H1 (cell line): ENCODE results near the gene SMTNL2. TPM values are rescaled to one million over a fixed set of nuclear protein-coding genes. Genes with fewer than 3 reads are reported as not detected.

ENCODE experiments used
- CTCF ChIA-PET: fragments of 300-600 bp; sonication (Branson Sonifier 250); formaldehyde crosslinking; loops from one replicate; lab custom pipeline; 2021; ENCODE audit not compliant: partially characterized antibody; lab: Charles Lee
- POLR2A ChIA-PET: fragments of 300-600 bp; sonication (Branson Sonifier 250); formaldehyde crosslinking; loops from one replicate; lab custom pipeline; 2021; ENCODE audit warnings: inconsistent platforms; ENCODE audit not compliant: partially characterized antibody; lab: Charles Lee
- DNase-seq, 2 experiments: peaks; one replicate each; pipeline versions ENCODE4 v3.0.0 to v3.0.0-alpha.2; 2010 to 2022; ENCODE audit warnings: low spot score in 2 of 2, low read depth in 1 of 2, mixed read lengths in 1 of 2
- FAIRE-seq: peaks from 2 replicates; lab custom pipeline; 2011; peaks lifted over from hg19 to GRCh38; lab: Jason Lieb, UNC
- H2AFZ ChIP-seq: 2 replicates; pipeline ENCODE4 v1.8.1; 2012; ENCODE audit warnings: low read length, inconsistent platforms
- H2AK5ac ChIP-seq: 2 replicates; pipeline ENCODE4 v1.6.1; 2013; ENCODE audit warnings: low read depth, low read length
- H2BK120ac ChIP-seq: replicated peaks from 2 replicates; pipeline ENCODE3; 2013; ENCODE audit warnings: low read depth, low read length, inconsistent platforms
- H2BK12ac ChIP-seq: 2 replicates; pipeline ENCODE4 v1.6.1; 2013; ENCODE audit warnings: low read depth, low read length
- H2BK15ac ChIP-seq: 2 replicates; pipeline ENCODE4 v1.6.1; 2013; ENCODE audit warnings: low read length
- H2BK20ac ChIP-seq: 2 replicates; pipeline ENCODE4 v1.6.1; 2013; ENCODE audit warnings: low read length
- H2BK5ac ChIP-seq: 2 replicates; pipeline ENCODE4 v1.6.1; 2013; ENCODE audit warnings: low read depth, low read length
- H3K14ac ChIP-seq: 2 replicates; pipeline ENCODE4 v1.6.1; 2013; ENCODE audit warnings: inconsistent platforms; ENCODE audit not compliant: insufficient read length
- H3K18ac ChIP-seq: 2 replicates; pipeline ENCODE4 v1.6.1; 2013; ENCODE audit warnings: low read length; ENCODE audit errors: extremely low read depth
- H3K23ac ChIP-seq: 2 replicates; pipeline ENCODE4 v1.6.1; 2013; ENCODE audit warnings: inconsistent platforms; ENCODE audit not compliant: insufficient read length
- H3K23me2 ChIP-seq: 2 replicates; pipeline ENCODE4 v1.6.1; 2013; ENCODE audit warnings: low read depth, low read length
- H3K27ac ChIP-seq: 2 replicates; pipeline ENCODE4 v1.6.1; 2011; ENCODE audit warnings: low read depth, low read length, inconsistent platforms
- H3K27me3 ChIP-seq, 4 experiments: replicated peaks in 1 of 4; 1 replicate in 1 of 4; 2 replicates in 3 of 4; pipeline versions ENCODE4 v1.6.1 to v1.8.1; 2011 to 2013; ENCODE audit warnings: low read length in 3 of 4, mild to moderate bottlenecking in 3 of 4, inconsistent platforms in 2 of 4, mixed read lengths in 2 of 4, moderate library complexity in 1 of 4; ENCODE audit not compliant: control insufficient read depth in 3 of 4, insufficient read depth in 3 of 4; ENCODE audit errors: extremely low read depth in 1 of 4
- H3K36me3 ChIP-seq, 4 experiments: 2 replicates each; pipeline versions ENCODE4 v1.6.1 to v1.8.1; 2011 to 2013; ENCODE audit warnings: mild to moderate bottlenecking in 4 of 4, low read length in 3 of 4, moderate library complexity in 2 of 4, control low read depth in 1 of 4, inconsistent platforms in 1 of 4; ENCODE audit not compliant: insufficient read depth in 4 of 4, control insufficient read depth in 2 of 4
- H3K4ac ChIP-seq: replicated peaks from 2 replicates; pipeline ENCODE3; 2013; ENCODE audit warnings: low read length, low read depth, mixed read lengths, inconsistent platforms; ENCODE audit not compliant: insufficient read length
- H3K4me1 ChIP-seq, 4 experiments: replicated peaks in 1 of 4; 1 replicate in 1 of 4; 2 replicates in 3 of 4; pipeline versions ENCODE4 v1.6.1 to v1.8.1; 2011 to 2013; ENCODE audit warnings: low read length in 3 of 4, inconsistent platforms in 2 of 4, mixed read lengths in 1 of 4; ENCODE audit not compliant: insufficient read depth in 4 of 4, control insufficient read depth in 3 of 4
- H3K4me2 ChIP-seq, 2 experiments: 2 replicates each; pipeline versions ENCODE4 v1.6.1 to v1.8.1; 2011 to 2013; ENCODE audit warnings: low read depth in 2 of 2, low read length in 2 of 2, control low read depth in 1 of 2, inconsistent platforms in 1 of 2, mild to moderate bottlenecking in 1 of 2; ENCODE audit not compliant: insufficient read depth in 1 of 2
- H3K4me3 ChIP-seq, 4 experiments: fragments of 200-600, 300-600 bp in 1 of 4; sonication (generic), shearing (Covaris generic), sonication (Bioruptor Twin) in 1 of 4; 2 replicates each; pipeline versions ENCODE4 v1.5.1 to v1.8.1; 2011 to 2016; ENCODE audit warnings: low read length in 4 of 4, low read depth in 3 of 4, control low read depth in 2 of 4, inconsistent platforms in 2 of 4, mild to moderate bottlenecking in 2 of 4, mixed read lengths in 1 of 4, moderate library complexity in 1 of 4; ENCODE audit not compliant: insufficient read depth in 2 of 4; ENCODE audit errors: extremely low read depth in 1 of 4
- H3K56ac ChIP-seq: replicated peaks from 2 replicates; pipeline ENCODE3; 2013; ENCODE audit warnings: low read depth, mild to moderate bottlenecking, mixed read lengths, low read length, inconsistent platforms; ENCODE audit not compliant: insufficient read length
- H3K79me1 ChIP-seq: 2 replicates; pipeline ENCODE4 v1.6.1; 2013; ENCODE audit warnings: low read depth, low read length, control low read depth
- H3K79me2 ChIP-seq, 2 experiments: 2 replicates each; pipeline versions ENCODE4 v1.6.1 to v1.8.1; 2012 to 2013; ENCODE audit warnings: low read length in 2 of 2, mild to moderate bottlenecking in 2 of 2, inconsistent platforms in 1 of 2; ENCODE audit not compliant: insufficient read depth in 2 of 2, control insufficient read depth in 1 of 2
- H3K9ac ChIP-seq, 4 experiments: replicated peaks in 1 of 4; 1 replicate in 1 of 4; 2 replicates in 3 of 4; pipeline versions ENCODE4 v1.6.1 to v1.8.1; 2011 to 2013; ENCODE audit warnings: low read depth in 3 of 4, low read length in 3 of 4, control low read depth in 2 of 4, mild to moderate bottlenecking in 2 of 4, moderate library complexity in 2 of 4, inconsistent platforms in 1 of 4; ENCODE audit errors: extremely low read depth in 1 of 4
- H3K9me3 ChIP-seq, 2 experiments: 2 replicates each; pipeline versions ENCODE4 v1.6.1 to v1.8.1; 2012 to 2013; ENCODE audit warnings: mild to moderate bottlenecking in 2 of 2, moderate library complexity in 2 of 2, control low read depth in 1 of 2, inconsistent platforms in 1 of 2, low read depth in 1 of 2, low read length in 1 of 2, mixed read lengths in 1 of 2; ENCODE audit not compliant: insufficient read depth in 2 of 2
- H4K20me1 ChIP-seq, 2 experiments: replicated peaks in 1 of 2; 2 replicates each; pipeline versions ENCODE3 to v1.8.1; 2011 to 2013; ENCODE audit warnings: inconsistent platforms in 2 of 2, low read length in 2 of 2, mild to moderate bottlenecking in 1 of 2; ENCODE audit not compliant: insufficient read depth in 2 of 2, control insufficient read depth in 1 of 2
- H4K5ac ChIP-seq: 2 replicates; pipeline ENCODE4 v1.6.1; 2013; ENCODE audit warnings: low read length, low read depth, mixed read lengths, inconsistent platforms; ENCODE audit not compliant: insufficient read length
- H4K8ac ChIP-seq: 2 replicates; pipeline ENCODE4 v1.8.0; 2013; ENCODE audit warnings: mild to moderate bottlenecking, moderate library complexity, low read length, inconsistent platforms; ENCODE audit not compliant: insufficient read depth; ENCODE audit errors: extremely low read depth
- H4K91ac ChIP-seq: replicated peaks from 2 replicates; pipeline ENCODE3; 2013; ENCODE audit warnings: low read length, mixed read lengths, inconsistent platforms; ENCODE audit not compliant: insufficient read length
- ATF3 ChIP-seq: IDR thresholded peaks from 2 replicates; pipeline ENCODE4 v1.6.1; 2011; ENCODE audit warnings: low read depth, mild to moderate bottlenecking, low read length; ENCODE audit not compliant: insufficient read depth
- EP300 ChIP-seq, 2 experiments: IDR thresholded peaks; 1 replicate in 1 of 2; 2 replicates in 1 of 2; pipeline ENCODE4 v1.6.1; 2011 to 2012; ENCODE audit warnings: low read depth in 2 of 2, low read length in 2 of 2, mild to moderate bottlenecking in 2 of 2, borderline replicate concordance in 1 of 2, inconsistent platforms in 1 of 2, moderate library complexity in 1 of 2
- GTF2F1 ChIP-seq: IDR thresholded peaks from 2 replicates; pipeline ENCODE4 v1.6.1; 2012; ENCODE audit warnings: low read depth, low read length, improper control_type of control experiment, borderline replicate concordance
- JUN ChIP-seq: IDR thresholded peaks from 2 replicates; pipeline ENCODE4 v1.6.1; 2011; ENCODE audit warnings: low read depth, mild to moderate bottlenecking, improper control_type of control experiment, low read length
- RBBP5 ChIP-seq: IDR thresholded peaks from 2 replicates; pipeline ENCODE4 v1.7.1; 2012; ENCODE audit warnings: low read depth, mild to moderate bottlenecking, inconsistent platforms, low read length, moderate library complexity, borderline replicate concordance
- SAP30 ChIP-seq: fragments of 300-600 bp; sonication (generic); IDR thresholded peaks from 2 replicates; pipeline ENCODE4 v1.7.1; 2012; ENCODE audit warnings: low read length, moderate library complexity, mild to moderate bottlenecking, inconsistent platforms; ENCODE audit not compliant: insufficient read depth, insufficient replicate concordance
- SP2 ChIP-seq: IDR thresholded peaks from 2 replicates; pipeline ENCODE4 v1.6.1; 2012; ENCODE audit warnings: mild to moderate bottlenecking, low read length, inconsistent platforms
- SP4 ChIP-seq: IDR thresholded peaks from 2 replicates; pipeline ENCODE4 v1.6.1; 2012; ENCODE audit warnings: low read length, inconsistent platforms
- TCF12 ChIP-seq: IDR thresholded peaks from 2 replicates; pipeline ENCODE4 v1.6.1; 2011; ENCODE audit warnings: low read depth, mild to moderate bottlenecking, low read length
- USF2 ChIP-seq: IDR thresholded peaks from 2 replicates; pipeline ENCODE4 v1.6.1; 2011; ENCODE audit warnings: low read length, improper control_type of control experiment
- WGBS, 2 experiments: shearing (Covaris generic) in 1 of 2; methylation state at CpG; one replicate each; pipeline versions ENCODE4 v1.1.6 to v1.1.7; 2013 to 2015; ENCODE audit warnings: low lambda C conversion rate in 2 of 2, mixed read lengths in 2 of 2, inconsistent platforms in 1 of 2, low coverage in 1 of 2, missing lambda C conversion rate in 1 of 2; ENCODE audit not compliant: insufficient replicate concordance in 2 of 2, insufficient coverage in 1 of 2, insufficient read length in 1 of 2; ENCODE audit errors: extremely low coverage in 1 of 2, missing lambda C conversion rate in 1 of 2; 5-methylcytosine and 5-hydroxymethylcytosine counted together
- polyA plus RNA-seq, 7 experiments: library from polyadenylated mRNA; depleted of rRNA in 3 of 7; stranded (reverse) in 5 of 7; unstranded in 2 of 7; fragments of >200 nt in 5 of 7; fragments of 200-250 nt in 2 of 7; gene quantifications; 1 replicate in 5 of 7; 2 replicates in 1 of 7; 4 replicates in 1 of 7; pipeline versions ENCODE4 v1.2.1 to v1.2.3, GENCODE V29; 2011 to 2013; ENCODE audit warnings: missing spikeins in 2 of 7, mixed read lengths in 2 of 7
- total RNA-seq: library from RNA; stranded (reverse); fragmentation: NEBNext Ultra II Directional; extraction: Animal tissue kit (Norgen Biotek cat#: 25700); gene quantifications from 2 replicates; pipeline ENCODE4 v1.2.1, GENCODE V29; 2021

SMTNL2 gene
- total and polyA plus RNA-seq, 2 of the 8 experiments (the other 6 are each of a cell fraction or from before 2014, with no cell fraction given), result 3.6 to 4.5 TPM

GRCh38 chr17:4556996-4557395, 27.3 kb upstream of the SMTNL2 start:
- Histone ChIP-seq H3K4ac (no peak overlapping the region), H3K23ac (no peak overlapping the region), H3K9me3 (no peaks in the 10 kb centered on the region), H3K27ac (no peak overlapping the region), H4K91ac (no peak overlapping the region), H2AK5ac (peak overlapping the region; percentile 7; the same call in 1 of the 2 replicates), H3K18ac (no peak overlapping the region), H2BK20ac (no peak overlapping the region), H3K56ac (no peak overlapping the region), H3K79me2 (peaks cover 0 to 21% of the 10 kb centered on the region in 2 experiments; a peak in 3 of 4 replicates), H3K9ac (no peak overlapping the region; a peak in 2 of 7 replicates), H3K4me2 (no peak overlapping the region; a peak in 1 of 4 replicates), H3K4me1 (peaks cover 7 to 21% (median 12%) of the 10 kb centered on the region in 4 experiments; a peak in 6 of 7 replicates), H2BK12ac (0 out of 2 replicates have a peak overlapping the region, but pooled peaks have one; percentile 3), H3K4me3 (no peak overlapping the region), H2BK120ac (no peak overlapping the region), H4K20me1 (peaks cover 0 to 2% of the 10 kb centered on the region in 2 experiments), H2BK5ac (no peak overlapping the region), H3K79me1 (peaks cover 10% of the 10 kb centered on the region), H4K5ac (no peak overlapping the region), H3K36me3 (peaks cover 13 to 18% (median 14%) of the 10 kb centered on the region in 4 experiments; a peak in 7 of 8 replicates), H3K27me3 (no peaks in the 10 kb centered on the region), H2AFZ (peak overlapping the region; percentile 86; the same call in 1 of the 2 replicates), H3K23me2 (peaks cover 14% of the 10 kb centered on the region; the same call in 1 of the 2 replicates), H3K14ac (no peak overlapping the region), H4K8ac (no peak overlapping the region), H2BK15ac (peak overlapping the region; percentile 12; the same call in 1 of the 2 replicates)
- ChIA-PET POLR2A (interaction anchor here (0.7 to 32.8 kb wide), 5 partner anchors 8 to 266 kb away, joined by 3 to 546 read pairs (median 3); no protein-coding TSS in a partner anchor), CTCF (interaction anchor here (0.6 to 1.6 kb wide), 9 partner anchors 8 to 73 kb away, joined by 3 to 11 read pairs (median 3); no protein-coding TSS in a partner anchor)
- FAIRE-seq (no peak), DNase-seq (no peak)
- no peak for TF ChIP-seq SP4
- TF ChIP-seq TCF12, result no peak
- TF ChIP-seq EP300 (IDR thresholded peaks at IDR 0.05; ENCODE audit: borderline replicate concordance in 1 of 2, low read depth in 2 of 2, low read length in 2 of 2), result no peak
- TF ChIP-seq RBBP5, result no peak
- no peak for TF ChIP-seq USF2
- no peak for TF ChIP-seq ATF3
- no peak for TF ChIP-seq SAP30
- no peak for TF ChIP-seq GTF2F1
- TF ChIP-seq SP2, result no peak
- TF ChIP-seq JUN, result no peak
- 90% methylated on average over 4 of the region's 4 CpGs; no CpG with 5 or more reads in 1 of the 2 experiments for WGBS, 2 experiments
